ENCODE results near the gene PCYOX1L. TPM values are rescaled to one million over a fixed set of nuclear protein-coding genes. Genes with fewer than 3 reads are reported as not detected.

PCYOX1L gene
- total RNA-seq, 1 experiment from 2014 or later = 15.9 TPM

GRCh38 chr5:149408252-149409099, 50.6 kb downstream of the PCYOX1L start:
- H4K20me1 ChIP-seq (ENCODE audit: insufficient read depth) = no peaks in the 10 kb centered on the region
- ChIA-PET CTCF (no interaction called here), POLR2A (no interaction called here), RAD21 (ENCODE audit: low non-redundant PET in 1 of 2, low total read pairs in 2 of 2, uncharacterized antibody in 2 of 2, unreplicated experiment in 2 of 2) (interaction anchor here in 1 of 2 experiments (0.8 kb wide), 1 partner anchor 81 kb away, joined by 3 read pairs; no protein-coding TSS in a partner anchor)
- no peak overlapping the region for H3K27ac ChIP-seq (ENCODE audit: low read depth, low read length)
- no peaks in the 10 kb centered on the region for H3K9me2 ChIP-seq (ENCODE audit: insufficient read depth)
- no peaks in the 10 kb centered on the region for H3K79me2 ChIP-seq (ENCODE audit: insufficient read depth, low read length)
- no peaks in the 10 kb centered on the region for H3K36me3 ChIP-seq (ENCODE audit: control insufficient read depth in 1 of 2, insufficient read depth in 2 of 2, low read length in 2 of 2)
- H2AFZ ChIP-seq (ENCODE audit: low read depth, low read length, poor library complexity, severe bottlenecking) = no peak overlapping the region
- H3K4me1 ChIP-seq (ENCODE audit: control insufficient read depth in 1 of 2, insufficient read depth in 2 of 2, low read length in 2 of 2) = no peaks in the 10 kb centered on the region
- no peaks in the 10 kb centered on the region for H3K9me3 ChIP-seq (ENCODE audit: control insufficient read depth in 1 of 2, insufficient read depth in 1 of 2, low read depth in 1 of 2, low read length in 2 of 2)
- no peak overlapping the region for H3K4me3 ChIP-seq (replicated peaks in 1 of 2; ENCODE audit: low read depth in 1 of 2, low read length in 2 of 2)
- TF ChIP-seq ZFX (IDR thresholded peaks at IDR 0.05) (no peak), FOSL1 (IDR thresholded peaks at IDR 0.05; ENCODE audit: low read depth) (no peak), EZH2phosphoT487 (IDR thresholded peaks at IDR 0.05; ENCODE audit: borderline replicate concordance) (no peak), ZNF274 (IDR thresholded peaks at IDR 0.05; ENCODE audit: low read depth, low read length) (no peak), TCF7L2 (IDR thresholded peaks at IDR 0.05; ENCODE audit: borderline replicate concordance, extremely low read depth, insufficient read depth, insufficient read length) (no peak), ZBTB33 (IDR thresholded peaks at IDR 0.05; ENCODE audit: extremely low read depth, insufficient replicate concordance, low read length) (no peak), POLR2A (IDR thresholded peaks at IDR 0.05; ENCODE audit: borderline replicate concordance, extremely low read depth, insufficient read depth, insufficient read length) (no peak), ELF1 (IDR thresholded peaks at IDR 0.05; ENCODE audit: borderline replicate concordance, low read depth) (no peak), EGR1 (IDR thresholded peaks at IDR 0.05; ENCODE audit: low read depth) (no peak), MAX (IDR thresholded peaks at IDR 0.05) (no peak), RAD21 (IDR thresholded peaks at IDR 0.05; ENCODE audit: low read depth) (no peak), SP1 (IDR thresholded peaks at IDR 0.05; ENCODE audit: low read depth) (no peak), JUND (IDR thresholded peaks at IDR 0.05) (no peak), CBX3 (IDR thresholded peaks at IDR 0.05; ENCODE audit: low read depth) (no peak), EZH2 (IDR thresholded peaks at IDR 0.05) (no peak)
- intact Hi-C loops (cut with micrococcal nuclease) = no loop called here
- BruUV-seq (replicated peaks) = no TSS peak
- no peak overlapping the region for H3K9ac ChIP-seq (ENCODE audit: low read length)
- no peak for ATAC-seq
- DNase-seq (ENCODE audit: low read depth, low spot score) = no peak
- H3K27me3 ChIP-seq (ENCODE audit: insufficient read depth, low read length) = no peaks in the 10 kb centered on the region
- no peak overlapping the region for H3K4me2 ChIP-seq (ENCODE audit: low read length)
